ENCODE measurements around the gene CNTNAP2. TPM values are rescaled to one million over a fixed set of nuclear protein-coding genes. Genes with fewer than 3 reads are reported as not detected.

The CNTNAP2 gene
- total RNA-seq, 4 donors from 2014 or later, result 0.25 to 0.89 (median 0.30) TPM; not detected in 1

- no peak for DNase-seq (ENCODE audit: low spot score in 2 of 2)
- no peak overlapping the region for H3K27ac ChIP-seq
- no peaks in the 10 kb centered on the region for H3K27me3 ChIP-seq
- no peak overlapping the region for H3K4me3 ChIP-seq
- no peak for TF ChIP-seq EP300 (IDR thresholded peaks at IDR 0.05)
- TF ChIP-seq POLR2A (IDR thresholded peaks at IDR 0.05), result no peak
- no peak for TF ChIP-seq POLR2AphosphoS5 (IDR thresholded peaks at IDR 0.05)
- TF ChIP-seq CTCF (IDR thresholded peaks at IDR 0.05), result no peak
- no peaks in the 10 kb centered on the region for H3K4me1 ChIP-seq
- WGBS, result 72% methylated on average over 4 of the region's 4 CpGs
- no peaks in the 10 kb centered on the region for H3K9me3 ChIP-seq
- H3K36me3 ChIP-seq, result no peaks in the 10 kb centered on the region
Observed at GRCh38 chr7:147937428-147937827, 1820.8 kb downstream of the CNTNAP2 start.

GRCh38 chr7:147941381-147941780 lies 1824.8 kb downstream of the CNTNAP2 start:
- no peaks in the 10 kb centered on the region for H3K27me3 ChIP-seq
- no peak for DNase-seq (ENCODE audit: low spot score in 2 of 2)
- no peaks in the 10 kb centered on the region for H3K9me3 ChIP-seq
- WGBS, result 68% methylated on average over 3 of the region's 3 CpGs
- TF ChIP-seq POLR2A (IDR thresholded peaks at IDR 0.05) (no peak), EP300 (IDR thresholded peaks at IDR 0.05) (no peak), POLR2AphosphoS5 (IDR thresholded peaks at IDR 0.05) (no peak), CTCF (IDR thresholded peaks at IDR 0.05) (no peak)
- H3K36me3 ChIP-seq, result no peaks in the 10 kb centered on the region
- no peak overlapping the region for H3K4me3 ChIP-seq
- H3K4me1 ChIP-seq, result no peaks in the 10 kb centered on the region
- no peak overlapping the region for H3K27ac ChIP-seq

- TF ChIP-seq POLR2AphosphoS5 (IDR thresholded peaks at IDR 0.05), result no peak
- TF ChIP-seq CTCF (IDR thresholded peaks at IDR 0.05), result no peak
- no peak for TF ChIP-seq EP300 (IDR thresholded peaks at IDR 0.05)
- TF ChIP-seq POLR2A (IDR thresholded peaks at IDR 0.05), result no peak
- Histone ChIP-seq H3K36me3 (no peaks in the 10 kb centered on the region), H3K27me3 (no peaks in the 10 kb centered on the region), H3K4me1 (no peaks in the 10 kb centered on the region), H3K27ac (no peak overlapping the region), H3K4me3 (no peak overlapping the region), H3K9me3 (no peaks in the 10 kb centered on the region)
- DNase-seq (ENCODE audit: low spot score in 2 of 2), result no peak
- WGBS, result 86% methylated on average over 2 of the region's 2 CpGs
Observed at GRCh38 chr7:147944321-147944720, 1827.7 kb downstream of the CNTNAP2 start.

GRCh38 chr7:147952918-147953317 lies 1836.3 kb downstream of the CNTNAP2 start:
- no peak for DNase-seq (ENCODE audit: low spot score in 2 of 2)
- H3K4me1 ChIP-seq, result no peaks in the 10 kb centered on the region
- TF ChIP-seq POLR2A (IDR thresholded peaks at IDR 0.05), result no peak
- TF ChIP-seq CTCF (IDR thresholded peaks at IDR 0.05), result no peak
- TF ChIP-seq EP300 (IDR thresholded peaks at IDR 0.05), result no peak
- no peak for TF ChIP-seq POLR2AphosphoS5 (IDR thresholded peaks at IDR 0.05)
- H3K27ac ChIP-seq, result no peak overlapping the region
- H3K27me3 ChIP-seq, result no peaks in the 10 kb centered on the region
- 80% methylated on average over 6 of the region's 6 CpGs for whole genome bisulfite sequencing
- H3K36me3 ChIP-seq, result no peaks in the 10 kb centered on the region
- no peaks in the 10 kb centered on the region for H3K9me3 ChIP-seq
- H3K4me3 ChIP-seq, result no peak overlapping the region

GRCh38 chr7:147968046-147968610 lies 1851.5 kb downstream of the CNTNAP2 start:
- Histone ChIP-seq H3K36me3 (no peaks in the 10 kb centered on the region), H3K4me3 (no peak overlapping the region), H3K9me3 (no peaks in the 10 kb centered on the region), H3K4me1 (no peaks in the 10 kb centered on the region), H3K27me3 (no peaks in the 10 kb centered on the region), H3K27ac (no peak overlapping the region)
- DNase-seq (ENCODE audit: low spot score in 2 of 2), result no peak
- WGBS, result 68% methylated on average over 5 of the region's 5 CpGs
- no peak for TF ChIP-seq POLR2AphosphoS5 (IDR thresholded peaks at IDR 0.05)
- TF ChIP-seq EP300 (IDR thresholded peaks at IDR 0.05), result no peak
- TF ChIP-seq POLR2A (IDR thresholded peaks at IDR 0.05), result no peak
- TF ChIP-seq CTCF (IDR thresholded peaks at IDR 0.05), result no peak

All from suprapubic skin (tissue), 4 donors.